ENCODE measurements around the gene GYG1. TPM values are rescaled to one million over a fixed set of nuclear protein-coding genes. Genes with fewer than 3 reads are reported as not detected.

The GYG1 gene
- total RNA-seq, 1 donor from 2014 or later: 202 TPM

GRCh38 chr3:149009732-149010131, 18.4 kb downstream of the GYG1 start:
- no peak for DNase-seq (ENCODE audit: missing footprints)
- no peak for ATAC-seq
- intact Hi-C loops (cut with DNase I): no loop called here

- ATAC-seq (peak; percentile 40), DNase-seq (ENCODE audit: missing footprints) (no peak)
- intact Hi-C loops (cut with DNase I): no loop called here
Measured at GRCh38 chr3:149010504-149010951, 19.2 kb downstream of the GYG1 start.

- DNase-seq (ENCODE audit: missing footprints) (no peak), ATAC-seq (no peak)
- intact Hi-C loops (cut with DNase I): no loop called here
Measured at GRCh38 chr3:149010966-149011365, 19.6 kb downstream of the GYG1 start.

- ATAC-seq (peak; percentile 52), DNase-seq (ENCODE audit: missing footprints) (no peak)
- intact Hi-C loops (cut with DNase I): no loop called here
Measured at GRCh38 chr3:149011676-149012075, 20.3 kb downstream of the GYG1 start.

- DNase-seq (ENCODE audit: missing footprints) (no peak), ATAC-seq (no peak)
- intact Hi-C loops (cut with DNase I): no loop called here
Measured at GRCh38 chr3:149013726-149014125, 22.4 kb downstream of the GYG1 start.

GRCh38 chr3:149015393-149015792, 24.1 kb downstream of the GYG1 start:
- intact Hi-C loops (cut with DNase I): loop anchor here (5.0 kb wide), 1 partner anchor 38 kb away; no protein-coding TSS in a partner anchor
- DNase-seq (ENCODE audit: missing footprints) (no peak), ATAC-seq (no peak)

GRCh38 chr3:149016242-149016641, 24.9 kb downstream of the GYG1 start:
- ATAC-seq (no peak), DNase-seq (ENCODE audit: missing footprints) (no peak)
- intact Hi-C loops (cut with DNase I): loop anchor here (5.0 kb wide), 1 partner anchor 39 kb away; no protein-coding TSS in a partner anchor

GRCh38 chr3:149016669-149017541, 25.6 kb downstream of the GYG1 start:
- ATAC-seq (peak; percentile 30), DNase-seq (ENCODE audit: missing footprints) (no peak)
- intact Hi-C loops (cut with DNase I): loop anchor here (5.0 kb wide), 1 partner anchor 40 kb away; no protein-coding TSS in a partner anchor

GRCh38 chr3:149018247-149018646, 26.9 kb downstream of the GYG1 start:
- intact Hi-C loops (cut with DNase I): loop anchor here (5.0 kb wide), 1 partner anchor 41 kb away; no protein-coding TSS in a partner anchor
- DNase-seq (ENCODE audit: missing footprints): no peak

GRCh38 chr3:149019580-149019979, 28.2 kb downstream of the GYG1 start:
- intact Hi-C loops (cut with DNase I): loop anchor here (5.0 kb wide), 1 partner anchor 42 kb away; no protein-coding TSS in a partner anchor
- DNase-seq (ENCODE audit: missing footprints) (no peak), ATAC-seq (no peak)

More at GRCh38 chr3:149018247-149018646, 26.9 kb downstream of the GYG1 start:
- no peak for ATAC-seq

GRCh38 chr3:149020196-149020838, 29.0 kb downstream of the GYG1 start:
- DNase-seq (ENCODE audit: missing footprints): peak; percentile 57
- intact Hi-C loops (cut with DNase I): no loop called here
- ATAC-seq: peak; percentile 60

- intact Hi-C loops (cut with DNase I): no loop called here
- DNase-seq (ENCODE audit: missing footprints): no peak
Measured at GRCh38 chr3:149020839-149021252, 29.5 kb downstream of the GYG1 start.

GRCh38 chr3:149021830-149022229, 30.5 kb downstream of the GYG1 start:
- ATAC-seq (no peak), DNase-seq (ENCODE audit: missing footprints) (no peak)
- intact Hi-C loops (cut with DNase I): no loop called here

More at GRCh38 chr3:149020839-149021252, 29.5 kb downstream of the GYG1 start:
- no peak for ATAC-seq

- ATAC-seq: no peak
- intact Hi-C loops (cut with DNase I): no loop called here
Measured at GRCh38 chr3:149023951-149024350, 32.6 kb downstream of the GYG1 start.

GRCh38 chr3:149026718-149027117, 35.4 kb downstream of the GYG1 start:
- intact Hi-C loops (cut with DNase I): loop anchor here (5.0 kb wide), 1 partner anchor 34 kb away; the partner anchor contains the start of gene GYG1
- ATAC-seq (no peak), DNase-seq (ENCODE audit: missing footprints) (no peak)

More at GRCh38 chr3:149023951-149024350, 32.6 kb downstream of the GYG1 start:
- DNase-seq (ENCODE audit: missing footprints): no peak

GRCh38 chr3:149031096-149031495, 39.8 kb downstream of the GYG1 start:
- DNase-seq (ENCODE audit: missing footprints) (no peak), ATAC-seq (no peak)
- intact Hi-C loops (cut with DNase I): no loop called here

GRCh38 chr3:149037684-149038083, 46.3 kb downstream of the GYG1 start:
- intact Hi-C loops (cut with DNase I): no loop called here
- ATAC-seq (no peak), DNase-seq (ENCODE audit: missing footprints) (no peak)

- DNase-seq (ENCODE audit: missing footprints) (no peak), ATAC-seq (no peak)
- intact Hi-C loops (cut with DNase I): no loop called here
Measured at GRCh38 chr3:149038322-149038721, 47.0 kb downstream of the GYG1 start.

GRCh38 chr3:149042789-149043386, 51.5 kb downstream of the GYG1 start:
- DNase-seq (ENCODE audit: missing footprints) (no peak), ATAC-seq (no peak)
- intact Hi-C loops (cut with DNase I): no loop called here

Data from Right ventricle myocardium inferior (tissue), 1 donor.